Endothelial cell (in vitro differentiated cells): ENCODE measurements around the gene TSPAN11. TPM values are rescaled to one million over a fixed set of nuclear protein-coding genes. Genes with fewer than 3 reads are reported as not detected.

ENCODE experiments used
- DNase-seq: peaks from one replicate; pipeline ENCODE4 v3.0.0; 2021; ENCODE audit warnings: low spot score
- H3K27ac Mint-ChIP-seq: one replicate; pipeline ENCODE4 v1.8.0; 2021; ENCODE audit warnings: mixed read lengths, inconsistent platforms; ENCODE audit not compliant: unreplicated experiment
- H3K27me3 Mint-ChIP-seq: one replicate; pipeline ENCODE4 v1.8.0; 2021; ENCODE audit warnings: mild to moderate bottlenecking, moderate library complexity, mixed read lengths, inconsistent platforms; ENCODE audit not compliant: unreplicated experiment
- H3K36me3 Mint-ChIP-seq: one replicate; pipeline ENCODE4 v1.8.0; 2021; ENCODE audit warnings: mild to moderate bottlenecking, low read depth, mixed read lengths, inconsistent platforms; ENCODE audit not compliant: unreplicated experiment
- H3K4me1 Mint-ChIP-seq: one replicate; pipeline ENCODE4 v1.8.0; 2021; ENCODE audit warnings: mild to moderate bottlenecking, mixed read lengths, inconsistent platforms; ENCODE audit not compliant: unreplicated experiment
- H3K4me3 Mint-ChIP-seq: one replicate; pipeline ENCODE4 v1.8.0; 2021; ENCODE audit warnings: mild to moderate bottlenecking, mixed read lengths, inconsistent platforms; ENCODE audit not compliant: unreplicated experiment
- H3K9me3 Mint-ChIP-seq: one replicate; pipeline ENCODE4 v1.8.0; 2021; ENCODE audit warnings: mixed read lengths, inconsistent platforms; ENCODE audit not compliant: unreplicated experiment
- CTCF ChIP-seq: fragments of 200-600 bp; sonication (generic); IDR thresholded peaks from one replicate; pipeline ENCODE4 v1.5.0; 2021; ENCODE audit warnings: antibody characterized with exemption; ENCODE audit not compliant: unreplicated experiment
- total RNA-seq: library from RNA; stranded (reverse); fragmentation: NEBNext Ultra II Directional; extraction: Animal tissue kit (Norgen Biotek cat#: 25700); gene quantifications from one replicate; pipeline ENCODE4 v1.2.1, GENCODE V29; 2021; ENCODE audit not compliant: unreplicated experiment

Gene TSPAN11
- total RNA-seq, 1 donor from 2014 or later: 3.6 TPM

GRCh38 chr12:30910038-30910350 is 16.6 kb upstream of the TSPAN11 start:
- no peak for TF ChIP-seq CTCF
- H3K9me3 Mint-ChIP-seq: no peaks in the 10 kb centered on the region
- H3K27me3 Mint-ChIP-seq: no peaks in the 10 kb centered on the region
- peaks cover 4% of the 10 kb centered on the region for H3K4me1 Mint-ChIP-seq
- no peak overlapping the region for H3K4me3 Mint-ChIP-seq
- H3K36me3 Mint-ChIP-seq: no peaks in the 10 kb centered on the region
- DNase-seq: no peak
- no peak overlapping the region for H3K27ac Mint-ChIP-seq

- Mint-ChIP-seq H3K4me3 (no peak overlapping the region), H3K36me3 (no peaks in the 10 kb centered on the region), H3K9me3 (no peaks in the 10 kb centered on the region), H3K4me1 (peaks cover 4% of the 10 kb centered on the region), H3K27ac (no peak overlapping the region), H3K27me3 (no peaks in the 10 kb centered on the region)
- DNase-seq: no peak
- no peak for TF ChIP-seq CTCF
These were observed 15.3 kb upstream of the TSPAN11 start for GRCh38 chr12:30911207-30911606.

- peaks cover 4% of the 10 kb centered on the region for H3K4me1 Mint-ChIP-seq
- no peak overlapping the region for H3K4me3 Mint-ChIP-seq
- no peak for TF ChIP-seq CTCF
- H3K27ac Mint-ChIP-seq: no peak overlapping the region
- H3K36me3 Mint-ChIP-seq: no peaks in the 10 kb centered on the region
- H3K9me3 Mint-ChIP-seq: no peaks in the 10 kb centered on the region
- DNase-seq: no peak
- H3K27me3 Mint-ChIP-seq: no peaks in the 10 kb centered on the region
These were observed 13.2 kb upstream of the TSPAN11 start for GRCh38 chr12:30913323-30913722.

GRCh38 chr12:30914986-30915591 is 11.5 kb upstream of the TSPAN11 start:
- no peaks in the 10 kb centered on the region for H3K27me3 Mint-ChIP-seq
- H3K4me3 Mint-ChIP-seq: no peak overlapping the region
- no peak for DNase-seq
- H3K27ac Mint-ChIP-seq: no peak overlapping the region
- TF ChIP-seq CTCF: no peak
- no peaks in the 10 kb centered on the region for H3K36me3 Mint-ChIP-seq
- no peaks in the 10 kb centered on the region for H3K9me3 Mint-ChIP-seq
- H3K4me1 Mint-ChIP-seq: no peaks in the 10 kb centered on the region

GRCh38 chr12:30923057-30923456 is 3.5 kb upstream of the TSPAN11 start:
- TF ChIP-seq CTCF: no peak
- Mint-ChIP-seq H3K27ac (no peak overlapping the region), H3K27me3 (peaks cover 19% of the 10 kb centered on the region), H3K9me3 (no peaks in the 10 kb centered on the region), H3K4me3 (no peak overlapping the region), H3K4me1 (peaks cover 8% of the 10 kb centered on the region), H3K36me3 (peaks cover 4% of the 10 kb centered on the region)
- DNase-seq: no peak
